Natural killer cell (primary cell): ENCODE measurements around the gene ERCC6L. TPM values are rescaled to one million over a fixed set of nuclear protein-coding genes. Genes with fewer than 3 reads are reported as not detected.

Experiments used
- ATAC-seq, 3 donors: fragments of 150-1000 bp in 2 of 3; fragments of 200-7000 bp in 1 of 3; cut with Tn5 transposase; 1 replicate in 1 of 3; 2 replicates in 2 of 3; pipeline ENCODE4 v1.10.0; 2021; ENCODE audit warnings: mild to moderate bottlenecking in 2 of 3, moderate library complexity in 2 of 3
- DNase-seq, 2 donors: peaks; one replicate each; pipeline versions ENCODE4 v3.0.0 to v3.0.0-alpha.2; 2013 to 2021; ENCODE audit warnings: mixed read lengths in 1 of 2
- H3K27ac ChIP-seq: one replicate; pipeline ENCODE4 v1.5.1; 2013; ENCODE audit warnings: mild to moderate bottlenecking, low read length
- H3K27me3 ChIP-seq: one replicate; pipeline ENCODE4 v1.6.1; 2013; ENCODE audit warnings: low read length; ENCODE audit not compliant: control insufficient read depth, insufficient read depth
- H3K36me3 ChIP-seq: one replicate; pipeline ENCODE4 v1.6.1; 2013; ENCODE audit warnings: low read length; ENCODE audit not compliant: control insufficient read depth, insufficient read depth
- H3K4me1 ChIP-seq: one replicate; pipeline ENCODE4 v1.6.1; 2013; ENCODE audit warnings: low read length; ENCODE audit not compliant: control insufficient read depth, insufficient read depth
- H3K4me3 ChIP-seq: one replicate; pipeline ENCODE4 v1.5.1; 2013; ENCODE audit warnings: low read length
- H3K9me3 ChIP-seq: one replicate; pipeline ENCODE4 v1.6.1; 2013; ENCODE audit warnings: low read length; ENCODE audit not compliant: control insufficient read depth, insufficient read depth
- H3K27ac Mint-ChIP-seq, 2 donors: one replicate each; pipeline ENCODE4 v1.8.0; 2022; ENCODE audit warnings: mild to moderate bottlenecking in 2 of 2, mixed read lengths in 2 of 2, moderate library complexity in 1 of 2
- H3K27me3 Mint-ChIP-seq, 2 donors: one replicate each; pipeline ENCODE4 v1.8.0; 2022; ENCODE audit warnings: low read depth in 2 of 2, mixed read lengths in 2 of 2
- H3K36me3 Mint-ChIP-seq: one replicate; pipeline ENCODE4 v1.8.0; 2022; ENCODE audit warnings: mixed read lengths
- H3K4me1 Mint-ChIP-seq, 2 donors: one replicate each; pipeline ENCODE4 v1.8.0; 2022; ENCODE audit warnings: mixed read lengths in 2 of 2
- H3K4me3 Mint-ChIP-seq: one replicate; pipeline ENCODE4 v1.8.0; 2022; ENCODE audit warnings: mild to moderate bottlenecking, moderate library complexity, mixed read lengths
- H3K9me3 Mint-ChIP-seq, 2 donors: one replicate each; pipeline ENCODE4 v1.8.0; 2022; ENCODE audit warnings: mixed read lengths in 2 of 2
- WGBS: methylation state at CpG from one replicate; pipeline ENCODE4 v1.1.7; 2013; ENCODE audit warnings: missing lambda C conversion rate; ENCODE audit not compliant: insufficient coverage; 5-methylcytosine and 5-hydroxymethylcytosine counted together
- intact Hi-C: fragments of 100-400 bp; cut with micrococcal nuclease; formaldehyde crosslinking; loops from one replicate; pipeline ENCODE4 v1.14.2; 2022
- total RNA-seq, 4 donors: library from RNA; stranded (reverse); fragments of 120-200 nt in 1 of 4; gene quantifications; one replicate each; pipeline versions ENCODE4 v1.2.3 to v1.2.4, GENCODE V29; 2013 to 2022
- TF ChIP-seq, protein P1 (sequence below): fragments of 200-600 bp; IDR thresholded peaks from one replicate; pipeline ENCODE4 v1.8.0; 2022; ENCODE audit warnings: antibody characterized with exemption

Gene ERCC6L, protein sequence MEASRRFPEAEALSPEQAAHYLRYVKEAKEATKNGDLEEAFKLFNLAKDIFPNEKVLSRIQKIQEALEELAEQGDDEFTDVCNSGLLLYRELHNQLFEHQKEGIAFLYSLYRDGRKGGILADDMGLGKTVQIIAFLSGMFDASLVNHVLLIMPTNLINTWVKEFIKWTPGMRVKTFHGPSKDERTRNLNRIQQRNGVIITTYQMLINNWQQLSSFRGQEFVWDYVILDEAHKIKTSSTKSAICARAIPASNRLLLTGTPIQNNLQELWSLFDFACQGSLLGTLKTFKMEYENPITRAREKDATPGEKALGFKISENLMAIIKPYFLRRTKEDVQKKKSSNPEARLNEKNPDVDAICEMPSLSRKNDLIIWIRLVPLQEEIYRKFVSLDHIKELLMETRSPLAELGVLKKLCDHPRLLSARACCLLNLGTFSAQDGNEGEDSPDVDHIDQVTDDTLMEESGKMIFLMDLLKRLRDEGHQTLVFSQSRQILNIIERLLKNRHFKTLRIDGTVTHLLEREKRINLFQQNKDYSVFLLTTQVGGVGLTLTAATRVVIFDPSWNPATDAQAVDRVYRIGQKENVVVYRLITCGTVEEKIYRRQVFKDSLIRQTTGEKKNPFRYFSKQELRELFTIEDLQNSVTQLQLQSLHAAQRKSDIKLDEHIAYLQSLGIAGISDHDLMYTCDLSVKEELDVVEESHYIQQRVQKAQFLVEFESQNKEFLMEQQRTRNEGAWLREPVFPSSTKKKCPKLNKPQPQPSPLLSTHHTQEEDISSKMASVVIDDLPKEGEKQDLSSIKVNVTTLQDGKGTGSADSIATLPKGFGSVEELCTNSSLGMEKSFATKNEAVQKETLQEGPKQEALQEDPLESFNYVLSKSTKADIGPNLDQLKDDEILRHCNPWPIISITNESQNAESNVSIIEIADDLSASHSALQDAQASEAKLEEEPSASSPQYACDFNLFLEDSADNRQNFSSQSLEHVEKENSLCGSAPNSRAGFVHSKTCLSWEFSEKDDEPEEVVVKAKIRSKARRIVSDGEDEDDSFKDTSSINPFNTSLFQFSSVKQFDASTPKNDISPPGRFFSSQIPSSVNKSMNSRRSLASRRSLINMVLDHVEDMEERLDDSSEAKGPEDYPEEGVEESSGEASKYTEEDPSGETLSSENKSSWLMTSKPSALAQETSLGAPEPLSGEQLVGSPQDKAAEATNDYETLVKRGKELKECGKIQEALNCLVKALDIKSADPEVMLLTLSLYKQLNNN
- total RNA-seq = under 1 TPM; 0.13 to 0.54 (median 0.28) TPM
- total RNA-seq (2013) = 0.38 TPM

DNA sequence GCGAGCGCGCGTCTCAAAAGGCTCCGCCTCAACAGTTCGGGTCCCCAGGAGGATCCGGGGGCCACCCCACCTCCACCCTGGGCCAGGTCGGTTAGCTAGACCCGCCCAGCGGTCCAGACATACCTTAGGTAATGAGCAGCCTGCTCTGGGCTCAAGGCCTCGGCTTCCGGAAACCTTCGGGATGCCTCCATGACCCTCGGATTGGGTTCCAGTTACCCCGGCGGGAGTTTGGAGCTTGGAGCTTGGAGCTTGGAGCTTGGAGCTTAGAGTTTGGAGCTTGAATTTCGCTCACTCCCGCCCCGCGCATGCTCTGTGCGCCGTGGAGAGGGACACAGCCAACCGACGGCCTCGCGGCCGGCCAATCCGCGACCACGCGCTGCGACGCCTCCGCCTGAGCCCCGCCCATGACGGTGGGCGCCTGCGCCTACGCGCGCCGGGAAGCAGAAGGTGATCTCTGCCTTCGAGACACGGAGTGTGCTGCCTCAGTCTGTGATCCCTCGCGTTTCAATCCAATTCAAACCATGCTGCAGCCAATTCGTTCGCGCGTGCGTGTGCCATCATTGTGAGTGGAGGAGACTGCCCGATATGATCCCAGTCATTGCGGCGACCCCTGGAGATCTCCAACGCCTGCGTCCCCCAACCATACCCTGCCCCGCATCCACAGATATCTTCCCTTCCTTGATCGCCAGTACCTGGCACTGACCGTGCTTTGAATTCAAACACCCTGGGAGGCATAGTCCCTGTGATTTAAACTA lies at the start of gene ERCC6L:
TSS of gene ERCC6L (minus strand) at position 307 of the 755 bp plus-strand sequence. CDS start at position 191, 116 bp downstream.
- peak within 1 kb of the TSS in 1 of 2 donors; percentile 73 for H3K27ac Mint-ChIP-seq

DNA sequence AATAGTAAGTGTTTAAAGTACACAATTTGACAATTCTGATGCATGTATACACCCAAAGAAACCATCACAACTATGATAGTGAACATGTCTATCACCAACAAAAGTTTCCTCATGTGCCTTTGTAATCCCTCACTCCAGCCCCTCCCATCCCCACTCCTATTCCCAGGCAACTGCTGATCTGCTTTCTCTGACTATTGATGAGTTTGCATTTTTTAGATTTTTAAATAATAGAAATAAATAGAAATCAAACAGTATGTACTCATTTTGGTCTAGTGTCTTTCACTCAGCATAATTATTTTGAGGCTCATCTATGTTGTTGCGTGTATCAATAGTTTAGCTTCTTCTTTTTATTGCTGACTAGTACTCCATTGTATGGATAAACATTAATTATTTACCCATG lies 43.5 kb upstream of the ERCC6L start:
- ATAC-seq (no peak), DNase-seq (no peak)
- no peak overlapping the region for H3K4me3 ChIP-seq
- no CpG with 5 or more reads among the region's 1 CpG for WGBS
- no peak overlapping the region for H3K27ac Mint-ChIP-seq
- H3K36me3 ChIP-seq = no peaks in the 10 kb centered on the region
- intact Hi-C loops = no loop called here
- H3K27me3 ChIP-seq = no peaks in the 10 kb centered on the region
- H3K9me3 Mint-ChIP-seq = no peaks in the 10 kb centered on the region
- TF ChIP-seq, protein P1, sequence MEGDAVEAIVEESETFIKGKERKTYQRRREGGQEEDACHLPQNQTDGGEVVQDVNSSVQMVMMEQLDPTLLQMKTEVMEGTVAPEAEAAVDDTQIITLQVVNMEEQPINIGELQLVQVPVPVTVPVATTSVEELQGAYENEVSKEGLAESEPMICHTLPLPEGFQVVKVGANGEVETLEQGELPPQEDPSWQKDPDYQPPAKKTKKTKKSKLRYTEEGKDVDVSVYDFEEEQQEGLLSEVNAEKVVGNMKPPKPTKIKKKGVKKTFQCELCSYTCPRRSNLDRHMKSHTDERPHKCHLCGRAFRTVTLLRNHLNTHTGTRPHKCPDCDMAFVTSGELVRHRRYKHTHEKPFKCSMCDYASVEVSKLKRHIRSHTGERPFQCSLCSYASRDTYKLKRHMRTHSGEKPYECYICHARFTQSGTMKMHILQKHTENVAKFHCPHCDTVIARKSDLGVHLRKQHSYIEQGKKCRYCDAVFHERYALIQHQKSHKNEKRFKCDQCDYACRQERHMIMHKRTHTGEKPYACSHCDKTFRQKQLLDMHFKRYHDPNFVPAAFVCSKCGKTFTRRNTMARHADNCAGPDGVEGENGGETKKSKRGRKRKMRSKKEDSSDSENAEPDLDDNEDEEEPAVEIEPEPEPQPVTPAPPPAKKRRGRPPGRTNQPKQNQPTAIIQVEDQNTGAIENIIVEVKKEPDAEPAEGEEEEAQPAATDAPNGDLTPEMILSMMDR = no peak
- no peaks in the 10 kb centered on the region for H3K4me1 Mint-ChIP-seq
- no peak overlapping the region for H3K27ac ChIP-seq
- peaks cover 11 to 48% of the 10 kb centered on the region in 2 donors for H3K27me3 Mint-ChIP-seq
- no peak overlapping the region for H3K4me3 Mint-ChIP-seq
- peaks cover 1% of the 10 kb centered on the region for H3K4me1 ChIP-seq
- H3K9me3 ChIP-seq = no peaks in the 10 kb centered on the region
- no peaks in the 10 kb centered on the region for H3K36me3 Mint-ChIP-seq

More for the DNA sequence above, at the start of gene ERCC6L:
- no peaks in the 10 kb centered on the region for H3K27me3 ChIP-seq
- H3K9me3 ChIP-seq = no peaks in the 10 kb centered on the region
- Mint-ChIP-seq H3K27me3 (no peaks in the 10 kb centered on the region), H3K4me1 (no peaks in the 10 kb centered on the region), H3K9me3 (no peaks in the 10 kb centered on the region), H3K4me3 (peak within 1 kb of the TSS; percentile 69), H3K36me3 (no peaks in the 10 kb centered on the region)
- H3K36me3 ChIP-seq = no peaks in the 10 kb centered on the region
- H3K4me1 ChIP-seq = peaks cover 8% of the 10 kb centered on the region
- DNase-seq (peak; percentile 75 to 91), ATAC-seq (peak; percentile 99 to 100 (median 99))
- intact Hi-C loops = no loop called here
- peak within 1 kb of the TSS; percentile 30 for H3K27ac ChIP-seq
- WGBS = 6% methylated on average over 58 of the region's 59 CpGs
- peak within 1 kb of the TSS; percentile 53 for H3K4me3 ChIP-seq
- TF ChIP-seq, protein P1 = no peak

DNA sequence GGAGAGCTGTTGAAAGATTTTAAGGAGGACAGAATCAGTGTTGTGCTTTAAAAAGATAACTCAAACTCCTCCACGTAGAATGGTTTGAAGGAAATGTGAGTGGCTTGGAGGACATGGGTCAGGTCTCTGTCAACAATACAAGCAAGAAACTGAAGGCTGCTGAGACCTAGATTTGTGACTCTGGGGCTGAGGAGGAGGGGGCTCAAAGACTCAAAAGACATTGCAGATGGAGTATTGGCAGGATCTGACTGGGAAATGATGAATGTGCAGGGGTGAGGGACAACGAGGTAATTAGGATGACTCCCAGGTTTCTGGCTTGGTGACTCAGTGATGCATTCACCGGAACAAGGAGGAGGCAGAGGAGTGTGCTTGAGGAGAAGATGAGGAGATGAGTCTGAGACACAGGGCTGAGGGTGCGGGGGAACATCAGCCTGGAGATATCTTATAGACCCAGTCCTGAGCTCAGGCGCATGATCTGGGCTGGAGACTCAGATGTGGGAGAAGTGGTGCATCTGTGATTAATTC lies 41.6 kb upstream of the ERCC6L start:
- TF ChIP-seq, protein P1 = no peak
- Mint-ChIP-seq H3K9me3 (no peaks in the 10 kb centered on the region), H3K36me3 (peaks cover 2% of the 10 kb centered on the region), H3K4me3 (no peak overlapping the region), H3K27ac (no peak overlapping the region), H3K4me1 (peaks cover 6 to 19% of the 10 kb centered on the region in 2 donors), H3K27me3 (peaks cover 11 to 42% of the 10 kb centered on the region in 2 donors)
- 93% methylated on average over 4 of the region's 5 CpGs for WGBS
- peaks cover 6% of the 10 kb centered on the region for H3K36me3 ChIP-seq
- H3K9me3 ChIP-seq = no peaks in the 10 kb centered on the region
- intact Hi-C loops = no loop called here
- DNase-seq = no peak
- H3K27me3 ChIP-seq = no peaks in the 10 kb centered on the region
- H3K27ac ChIP-seq = no peak overlapping the region
- peaks cover 10% of the 10 kb centered on the region for H3K4me1 ChIP-seq
- ATAC-seq = no peak
- no peak overlapping the region for H3K4me3 ChIP-seq
